ENCODE measurements around the gene CRYBG1. TPM values are rescaled to one million over a fixed set of nuclear protein-coding genes. Genes with fewer than 3 reads are reported as not detected.
A peak's percentile ranks its signal among the peaks of the same experiment; 100 is the strongest.

The CRYBG1 gene
- total RNA-seq, 1 donor from 2014 or later, result 3.9 TPM

DNA sequence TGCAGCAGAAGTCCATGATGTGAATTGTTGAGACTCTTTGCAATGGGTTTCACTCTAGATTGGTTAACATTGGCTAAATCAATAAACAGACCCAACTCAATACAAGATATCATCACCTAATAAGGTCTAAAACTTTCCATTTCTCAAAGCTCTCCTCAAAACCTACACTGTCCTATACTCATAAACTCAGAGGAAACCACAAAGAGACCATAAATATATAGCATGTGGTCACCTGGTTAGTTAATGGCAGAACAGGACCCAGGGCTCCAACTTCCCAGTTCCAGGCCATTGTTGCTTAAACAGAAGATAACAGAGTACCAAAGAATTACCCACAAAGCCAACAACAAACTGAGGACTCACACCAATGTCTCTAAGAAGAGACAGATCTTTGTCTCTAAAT, 256.8 kb downstream of the CRYBG1 start:
- H3K4me3 Mint-ChIP-seq (ENCODE audit: unreplicated experiment), result no peak overlapping the region
- no peaks in the 10 kb centered on the region for H3K27me3 Mint-ChIP-seq (ENCODE audit: low read depth)
- TF ChIP-seq, protein P1, sequence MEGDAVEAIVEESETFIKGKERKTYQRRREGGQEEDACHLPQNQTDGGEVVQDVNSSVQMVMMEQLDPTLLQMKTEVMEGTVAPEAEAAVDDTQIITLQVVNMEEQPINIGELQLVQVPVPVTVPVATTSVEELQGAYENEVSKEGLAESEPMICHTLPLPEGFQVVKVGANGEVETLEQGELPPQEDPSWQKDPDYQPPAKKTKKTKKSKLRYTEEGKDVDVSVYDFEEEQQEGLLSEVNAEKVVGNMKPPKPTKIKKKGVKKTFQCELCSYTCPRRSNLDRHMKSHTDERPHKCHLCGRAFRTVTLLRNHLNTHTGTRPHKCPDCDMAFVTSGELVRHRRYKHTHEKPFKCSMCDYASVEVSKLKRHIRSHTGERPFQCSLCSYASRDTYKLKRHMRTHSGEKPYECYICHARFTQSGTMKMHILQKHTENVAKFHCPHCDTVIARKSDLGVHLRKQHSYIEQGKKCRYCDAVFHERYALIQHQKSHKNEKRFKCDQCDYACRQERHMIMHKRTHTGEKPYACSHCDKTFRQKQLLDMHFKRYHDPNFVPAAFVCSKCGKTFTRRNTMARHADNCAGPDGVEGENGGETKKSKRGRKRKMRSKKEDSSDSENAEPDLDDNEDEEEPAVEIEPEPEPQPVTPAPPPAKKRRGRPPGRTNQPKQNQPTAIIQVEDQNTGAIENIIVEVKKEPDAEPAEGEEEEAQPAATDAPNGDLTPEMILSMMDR (IDR thresholded peaks at IDR 0.05), result no peak
- peaks cover 5% of the 10 kb centered on the region for H3K36me3 Mint-ChIP-seq (ENCODE audit: low read depth)
- no peaks in the 10 kb centered on the region for H3K9me3 Mint-ChIP-seq (ENCODE audit: low read depth)
- no peak overlapping the region for H3K27ac Mint-ChIP-seq (ENCODE audit: unreplicated experiment)
- H3K4me1 Mint-ChIP-seq (ENCODE audit: low read depth), result peaks cover 13% of the 10 kb centered on the region
- DNase-seq (ENCODE audit: low spot score), result no peak

DNA sequence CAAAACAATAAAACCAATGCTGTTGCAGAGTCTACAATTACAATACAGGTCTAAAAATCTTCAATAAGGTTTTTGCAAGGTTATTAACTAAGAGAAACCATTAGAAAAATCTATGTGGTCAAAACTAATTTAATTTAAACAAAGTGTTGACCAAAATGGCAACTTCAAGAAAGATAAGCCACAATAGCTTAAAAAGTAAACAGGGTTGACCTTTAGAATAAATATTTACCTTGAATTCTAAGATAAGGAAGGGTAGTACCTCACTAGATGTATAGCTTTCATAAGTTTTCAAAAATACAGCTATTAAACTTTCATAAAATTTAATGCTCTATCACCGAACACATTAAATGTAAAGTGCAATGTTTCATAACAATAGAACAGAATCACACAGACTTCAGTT, 257.3 kb downstream of the CRYBG1 start:
- Mint-ChIP-seq H3K4me3 (ENCODE audit: unreplicated experiment) (no peak overlapping the region), H3K36me3 (ENCODE audit: low read depth) (peaks cover 2% of the 10 kb centered on the region), H3K27me3 (ENCODE audit: low read depth) (no peaks in the 10 kb centered on the region), H3K9me3 (ENCODE audit: low read depth) (no peaks in the 10 kb centered on the region), H3K27ac (ENCODE audit: unreplicated experiment) (no peak overlapping the region), H3K4me1 (ENCODE audit: low read depth) (peaks cover 13% of the 10 kb centered on the region)
- DNase-seq (ENCODE audit: low spot score), result no peak
- TF ChIP-seq, protein P1 (IDR thresholded peaks at IDR 0.05), result no peak

DNA sequence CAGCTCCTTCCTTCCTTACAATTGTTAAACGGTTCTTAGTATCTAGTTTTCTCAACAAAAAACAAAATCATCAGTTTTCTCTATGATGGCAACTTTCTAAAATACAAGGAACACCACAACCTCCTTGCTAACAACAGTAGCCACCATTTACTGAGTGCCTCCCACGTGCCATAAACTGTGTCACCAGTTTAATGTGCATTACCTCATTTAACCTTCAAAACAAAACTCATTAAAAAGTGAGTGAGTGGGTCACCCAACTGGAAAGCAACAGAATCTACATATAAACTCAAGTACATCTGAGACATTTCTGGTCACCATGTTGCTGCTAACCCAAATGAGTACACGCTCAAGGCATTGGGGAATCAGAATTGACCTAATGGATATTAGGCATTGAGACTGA, 257.8 kb downstream of the CRYBG1 start:
- Mint-ChIP-seq H3K9me3 (ENCODE audit: low read depth) (no peaks in the 10 kb centered on the region), H3K4me3 (ENCODE audit: unreplicated experiment) (no peak overlapping the region), H3K36me3 (ENCODE audit: low read depth) (peaks cover 4% of the 10 kb centered on the region), H3K27ac (ENCODE audit: unreplicated experiment) (no peak overlapping the region), H3K27me3 (ENCODE audit: low read depth) (no peaks in the 10 kb centered on the region), H3K4me1 (ENCODE audit: low read depth) (peaks cover 13% of the 10 kb centered on the region)
- TF ChIP-seq, protein P1 (IDR thresholded peaks at IDR 0.05), result no peak
- DNase-seq (ENCODE audit: low spot score), result no peak

DNA sequence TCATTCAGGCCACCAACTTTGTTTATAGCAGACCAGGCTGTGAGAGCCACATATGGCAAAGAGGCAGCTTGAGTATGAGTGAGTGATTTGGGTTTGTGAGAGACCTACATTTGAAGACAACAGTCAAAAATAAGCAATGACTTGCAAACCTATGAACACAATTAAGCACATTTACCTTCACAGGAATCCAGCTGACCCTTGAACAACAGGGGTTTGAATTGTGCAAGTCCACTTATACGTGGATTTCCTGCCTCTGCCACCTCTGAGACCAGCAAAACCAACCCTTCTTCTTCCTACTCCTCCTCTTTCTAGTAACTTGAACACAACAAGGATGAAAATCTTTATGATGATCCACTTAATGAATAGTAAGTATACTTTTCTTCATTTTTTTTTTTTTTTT, 258.7 kb downstream of the CRYBG1 start:
- Mint-ChIP-seq H3K36me3 (ENCODE audit: low read depth) (peaks cover 4% of the 10 kb centered on the region), H3K4me3 (ENCODE audit: unreplicated experiment) (no peak overlapping the region), H3K27me3 (ENCODE audit: low read depth) (no peaks in the 10 kb centered on the region), H3K4me1 (ENCODE audit: low read depth) (peaks cover 13% of the 10 kb centered on the region), H3K9me3 (ENCODE audit: low read depth) (no peaks in the 10 kb centered on the region), H3K27ac (ENCODE audit: unreplicated experiment) (no peak overlapping the region)
- DNase-seq (ENCODE audit: low spot score), result no peak
- TF ChIP-seq, protein P1 (IDR thresholded peaks at IDR 0.05), result no peak

DNA sequence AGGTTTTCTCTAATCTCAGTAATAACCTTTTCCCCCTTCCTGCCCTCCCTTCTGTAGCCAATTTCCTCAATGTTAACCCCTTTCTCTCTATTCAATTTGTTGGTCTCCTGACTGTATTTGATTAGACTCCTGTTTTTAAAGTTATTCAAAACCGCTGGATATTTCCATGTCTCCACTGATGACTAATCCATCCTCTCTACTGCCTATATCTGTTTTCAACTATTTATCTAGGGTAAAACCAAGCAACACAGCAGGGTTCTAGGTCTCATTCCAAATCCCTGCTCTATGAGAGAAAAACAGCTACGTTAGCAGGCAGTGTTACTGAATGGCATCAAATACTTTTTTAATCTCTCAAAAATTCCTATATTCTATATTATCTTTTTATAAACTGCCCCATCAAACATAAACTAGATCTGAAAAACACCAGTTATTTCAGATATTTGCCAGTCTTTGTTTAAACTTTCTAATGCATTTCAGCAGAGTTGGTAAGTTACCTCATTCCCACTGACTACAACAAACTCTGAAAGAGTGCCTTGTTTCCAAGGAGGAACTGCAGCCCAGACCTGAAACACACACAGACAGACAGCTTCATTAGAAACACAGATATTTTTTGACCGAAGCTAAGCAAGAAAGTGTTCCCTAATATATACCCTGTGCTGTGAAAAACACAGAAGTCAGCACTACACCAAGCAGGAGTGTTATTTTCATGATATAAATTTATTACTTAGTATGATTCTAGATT, 260.6 kb downstream of the CRYBG1 start:
- Mint-ChIP-seq H3K4me1 (ENCODE audit: low read depth) (peaks cover 13% of the 10 kb centered on the region), H3K27ac (ENCODE audit: unreplicated experiment) (peak overlapping the region; percentile 72), H3K36me3 (ENCODE audit: low read depth) (peaks cover 4% of the 10 kb centered on the region), H3K4me3 (ENCODE audit: unreplicated experiment) (no peak overlapping the region), H3K27me3 (ENCODE audit: low read depth) (no peaks in the 10 kb centered on the region), H3K9me3 (ENCODE audit: low read depth) (no peaks in the 10 kb centered on the region)
- DNase-seq (ENCODE audit: low spot score), result no peak
- TF ChIP-seq, protein P1 (IDR thresholded peaks at IDR 0.05), result no peak

Other genes starting within 250 kb of the CRYBG1 start
- gene ATG5, start 35.0 kb upstream of the CRYBG1 start, total RNA-seq, result 21.4 to 24.7 TPM (median 23.7 TPM) in 3 replicates